ENCODE data around the gene KRT80. TPM values are rescaled to one million over a fixed set of nuclear protein-coding genes. Genes with fewer than 3 reads are reported as not detected.

The KRT80 gene
- total RNA-seq, 1 donor from 2014 or later: 7.9 TPM

DNA sequence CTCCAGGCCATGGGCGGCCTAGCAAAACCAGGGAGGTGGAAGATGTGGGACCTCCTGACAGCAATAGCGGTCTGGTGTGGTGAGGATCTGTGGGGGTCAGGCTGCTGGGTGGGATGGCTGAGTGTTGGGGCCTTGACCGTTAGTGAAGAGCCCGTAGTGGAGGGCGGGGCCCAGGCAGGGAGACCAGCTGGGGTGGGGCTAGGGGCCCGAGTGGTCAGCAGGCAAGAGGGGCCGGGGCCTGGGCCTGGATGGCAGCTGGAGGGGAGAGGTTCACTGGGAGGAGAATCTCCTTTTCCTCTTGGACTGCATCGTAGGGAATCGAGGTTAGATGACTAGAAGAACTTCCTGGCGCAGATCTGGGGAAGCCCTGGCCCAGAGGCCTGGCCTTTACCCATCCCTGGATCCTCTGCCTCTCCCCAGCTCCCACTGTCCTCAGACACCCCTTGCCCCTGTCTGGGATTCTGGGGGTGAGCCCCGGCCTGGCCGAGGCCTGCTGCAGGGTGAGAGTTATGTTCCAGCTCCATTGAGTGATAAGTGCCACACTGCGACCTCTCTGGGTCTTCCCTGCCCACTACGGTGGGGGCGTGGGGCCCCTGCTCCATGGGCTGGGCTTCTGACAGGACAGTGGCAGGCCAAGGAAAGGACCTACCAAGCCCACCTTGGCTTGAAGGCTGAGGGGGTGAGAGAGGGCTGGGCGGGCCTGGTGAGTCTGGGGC, 47.1 kb downstream of the KRT80 start:
- H3K4me1 ChIP-seq: peaks cover 66% of the 10 kb centered on the region

DNA sequence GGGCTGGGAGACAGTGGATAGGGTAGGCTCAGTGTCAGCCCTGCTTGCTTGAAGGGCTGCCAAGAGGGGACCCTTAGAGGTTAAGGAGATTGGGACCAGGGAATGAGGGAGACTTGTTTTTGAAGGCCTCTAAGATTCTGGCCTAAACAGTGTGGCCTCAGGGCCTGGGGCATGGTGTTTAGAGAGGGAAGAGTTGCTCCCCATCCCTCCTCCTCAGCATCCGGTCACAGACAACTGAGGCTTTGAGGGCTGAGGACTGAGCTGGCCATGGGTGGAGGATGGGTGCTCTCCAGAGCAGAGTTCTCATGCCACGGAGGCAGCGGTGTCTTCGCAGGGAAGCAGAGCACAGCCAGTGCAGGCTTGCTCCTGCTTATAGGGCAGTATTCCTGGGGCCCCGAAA, 49.4 kb downstream of the KRT80 start:
- Histone ChIP-seq H3K9me3 (no peaks in the 10 kb centered on the region), H3K4me1 (peaks cover 43% of the 10 kb centered on the region), H3K27ac (peak overlapping the region; percentile 98), H3K36me3 (no peaks in the 10 kb centered on the region), H3K4me3 (no peak overlapping the region), H3K27me3 (no peaks in the 10 kb centered on the region)
- intact Hi-C loops (cut with DNase I): loop anchor here (10.0 kb wide), 1 partner anchor 832 kb away; no protein-coding TSS in a partner anchor
- DNase-seq (ENCODE audit: extremely low spot score in 2 of 2): no peak
- TF ChIP-seq, protein P1, sequence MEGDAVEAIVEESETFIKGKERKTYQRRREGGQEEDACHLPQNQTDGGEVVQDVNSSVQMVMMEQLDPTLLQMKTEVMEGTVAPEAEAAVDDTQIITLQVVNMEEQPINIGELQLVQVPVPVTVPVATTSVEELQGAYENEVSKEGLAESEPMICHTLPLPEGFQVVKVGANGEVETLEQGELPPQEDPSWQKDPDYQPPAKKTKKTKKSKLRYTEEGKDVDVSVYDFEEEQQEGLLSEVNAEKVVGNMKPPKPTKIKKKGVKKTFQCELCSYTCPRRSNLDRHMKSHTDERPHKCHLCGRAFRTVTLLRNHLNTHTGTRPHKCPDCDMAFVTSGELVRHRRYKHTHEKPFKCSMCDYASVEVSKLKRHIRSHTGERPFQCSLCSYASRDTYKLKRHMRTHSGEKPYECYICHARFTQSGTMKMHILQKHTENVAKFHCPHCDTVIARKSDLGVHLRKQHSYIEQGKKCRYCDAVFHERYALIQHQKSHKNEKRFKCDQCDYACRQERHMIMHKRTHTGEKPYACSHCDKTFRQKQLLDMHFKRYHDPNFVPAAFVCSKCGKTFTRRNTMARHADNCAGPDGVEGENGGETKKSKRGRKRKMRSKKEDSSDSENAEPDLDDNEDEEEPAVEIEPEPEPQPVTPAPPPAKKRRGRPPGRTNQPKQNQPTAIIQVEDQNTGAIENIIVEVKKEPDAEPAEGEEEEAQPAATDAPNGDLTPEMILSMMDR (IDR thresholded peaks at IDR 0.05): no peak
- TF ChIP-seq POLR2AphosphoS5 (IDR thresholded peaks at IDR 0.05; ENCODE audit: insufficient read depth in 1 of 2, low read depth in 1 of 2) (no peak), POLR2A (IDR thresholded peaks at IDR 0.05) (no peak)

More for the DNA sequence above, 47.1 kb downstream of the KRT80 start:
- DNase-seq (ENCODE audit: extremely low spot score in 2 of 2): no peak
- H3K9me3 ChIP-seq: no peaks in the 10 kb centered on the region
- intact Hi-C loops (cut with DNase I): loop anchor here (10.0 kb wide), 1 partner anchor 830 kb away; no protein-coding TSS in a partner anchor
- H3K36me3 ChIP-seq: no peaks in the 10 kb centered on the region
- H3K4me3 ChIP-seq: no peak overlapping the region
- H3K27ac ChIP-seq: peak overlapping the region; percentile 98
- no peaks in the 10 kb centered on the region for H3K27me3 ChIP-seq
- no peak for TF ChIP-seq POLR2AphosphoS5 (IDR thresholded peaks at IDR 0.05; ENCODE audit: insufficient read depth in 1 of 2, low read depth in 1 of 2)
- TF ChIP-seq POLR2A (IDR thresholded peaks at IDR 0.05): no peak

DNA sequence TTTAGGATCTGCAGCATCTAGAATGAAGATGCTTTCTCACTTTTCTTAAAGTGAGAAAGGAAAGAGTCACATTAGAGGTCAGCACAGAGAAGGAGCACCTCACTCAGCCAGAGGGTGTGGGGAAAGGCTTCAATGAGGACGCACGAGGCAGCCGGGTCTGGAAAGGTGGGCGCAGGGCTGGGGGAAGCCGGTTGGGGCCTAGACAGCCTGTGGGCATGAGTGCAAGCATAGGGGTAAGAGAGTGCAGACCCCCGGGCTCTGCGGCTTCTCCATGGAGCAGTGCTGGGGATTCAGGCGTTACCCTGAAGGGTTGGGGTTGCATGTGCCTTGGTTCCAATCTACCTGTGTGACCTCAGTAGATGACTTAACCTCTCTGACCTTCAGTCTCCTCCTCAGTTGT, 49.9 kb downstream of the KRT80 start:
- Histone ChIP-seq H3K9me3 (no peaks in the 10 kb centered on the region), H3K27me3 (no peaks in the 10 kb centered on the region), H3K36me3 (no peaks in the 10 kb centered on the region), H3K27ac (no peak overlapping the region), H3K4me1 (peaks cover 38% of the 10 kb centered on the region), H3K4me3 (no peak overlapping the region)
- intact Hi-C loops (cut with DNase I): loop anchor here (10.0 kb wide), 1 partner anchor 833 kb away; no protein-coding TSS in a partner anchor
- DNase-seq (ENCODE audit: extremely low spot score in 2 of 2): no peak
- TF ChIP-seq, protein P1 (IDR thresholded peaks at IDR 0.05): no peak
- TF ChIP-seq POLR2A (IDR thresholded peaks at IDR 0.05) (no peak), POLR2AphosphoS5 (IDR thresholded peaks at IDR 0.05; ENCODE audit: insufficient read depth in 1 of 2, low read depth in 1 of 2) (no peak)

DNA sequence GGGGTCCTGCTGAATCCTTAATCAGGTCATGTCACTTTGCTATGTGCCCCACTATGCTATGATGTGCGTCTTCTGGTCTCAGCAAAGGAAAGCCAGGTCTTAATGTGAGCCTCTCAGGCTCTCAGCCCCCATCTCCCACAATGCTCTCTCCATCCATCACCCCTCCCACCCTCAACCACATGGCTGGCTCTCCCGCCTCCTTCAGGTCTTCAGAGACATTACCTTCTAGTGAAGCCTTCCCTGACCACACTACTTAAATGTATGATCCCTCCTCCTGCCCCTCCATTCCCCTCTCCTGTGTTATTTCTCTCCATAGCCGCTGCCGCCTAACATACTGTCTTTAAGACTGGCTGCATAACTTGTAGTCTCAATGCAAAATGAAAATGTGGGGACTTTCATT, 50.5 kb downstream of the KRT80 start:
- intact Hi-C loops (cut with DNase I): loop anchor here (10.0 kb wide), 1 partner anchor 833 kb away; no protein-coding TSS in a partner anchor
- DNase-seq (ENCODE audit: extremely low spot score in 2 of 2): no peak
- no peaks in the 10 kb centered on the region for H3K9me3 ChIP-seq
- TF ChIP-seq POLR2AphosphoS5 (IDR thresholded peaks at IDR 0.05; ENCODE audit: insufficient read depth in 1 of 2, low read depth in 1 of 2) (no peak), POLR2A (IDR thresholded peaks at IDR 0.05) (no peak)
- TF ChIP-seq, protein P1 (IDR thresholded peaks at IDR 0.05): no peak
- no peaks in the 10 kb centered on the region for H3K36me3 ChIP-seq
- no peak overlapping the region for H3K27ac ChIP-seq
- H3K4me3 ChIP-seq: no peak overlapping the region
- no peaks in the 10 kb centered on the region for H3K27me3 ChIP-seq
- peaks cover 32% of the 10 kb centered on the region for H3K4me1 ChIP-seq

DNA sequence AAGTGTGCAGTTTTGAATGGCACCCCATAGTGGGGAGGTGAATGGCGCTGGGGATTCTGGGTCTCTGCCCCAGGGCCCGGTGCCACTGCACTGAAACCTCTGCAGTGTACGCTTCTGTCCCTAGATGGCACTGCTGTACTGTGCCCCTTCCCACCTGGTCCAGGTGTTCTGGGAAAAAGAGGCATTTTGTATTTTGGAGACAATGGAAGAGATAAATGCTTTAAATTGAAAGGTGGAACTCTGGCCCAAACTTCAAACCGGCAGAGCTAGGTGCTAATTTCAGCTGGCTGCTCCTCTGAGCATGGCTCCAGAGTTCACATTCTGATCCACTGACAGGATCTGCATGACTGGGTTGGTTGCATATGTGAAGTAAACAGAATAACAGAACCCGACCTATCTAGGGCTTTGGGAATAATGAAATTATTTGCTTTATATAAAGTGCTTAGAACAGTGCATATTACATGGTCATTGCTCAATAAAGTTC, 52.2 kb downstream of the KRT80 start:
- Histone ChIP-seq H3K9me3 (no peaks in the 10 kb centered on the region), H3K27ac (no peak overlapping the region), H3K27me3 (no peaks in the 10 kb centered on the region), H3K4me3 (no peak overlapping the region), H3K4me1 (peaks cover 15% of the 10 kb centered on the region), H3K36me3 (no peaks in the 10 kb centered on the region)
- intact Hi-C loops (cut with DNase I): loop anchor here (10.0 kb wide), 1 partner anchor 835 kb away; no protein-coding TSS in a partner anchor
- no peak for DNase-seq (ENCODE audit: extremely low spot score in 2 of 2)
- TF ChIP-seq, protein P1 (IDR thresholded peaks at IDR 0.05): peak in 2 of 3 experiments; percentile 17 to 27
- peak in 1 of 2 donors; percentile 23 for TF ChIP-seq POLR2AphosphoS5 (IDR thresholded peaks at IDR 0.05; ENCODE audit: insufficient read depth in 1 of 2, low read depth in 1 of 2)
- no peak for TF ChIP-seq POLR2A (IDR thresholded peaks at IDR 0.05)

All from vagina (tissue), 2 donors.